Naive thymus-derived CD8-positive, alpha-beta T cell (primary cell): ENCODE measurements around the gene SERPINF2. TPM values are rescaled to one million over a fixed set of nuclear protein-coding genes. Genes with fewer than 3 reads are reported as not detected.
A peak's percentile ranks its signal among the peaks of the same experiment; 100 is the strongest.
"Not testable (repeated sequence)": the region's sequence is repeated elsewhere in the genome, so short reads cannot be mapped to it uniquely, and the experiment has no call there.

Experiments used
- ATAC-seq, 2 donors: fragments of 150-1000 bp; cut with Tn5 transposase in 1 of 2; sonication (Bioruptor Pico), chemical (Tn5 transposase) in 1 of 2; 1 replicate in 1 of 2; 2 replicates in 1 of 2; pipeline ENCODE4 v1.10.0; 2021; ENCODE audit warnings: mild to moderate bottlenecking in 2 of 2, moderate library complexity in 2 of 2
- POLR2A ChIA-PET: fragments of 350-600 bp; sonication (Branson Sonifier 250); formaldehyde crosslinking; loops from one replicate; lab custom pipeline; 2021; ENCODE audit warnings: antibody characterized with exemption; lab: Charles Lee
- DNase-seq, 10 donors: peaks; one replicate each; pipeline versions ENCODE4 v3.0.0 to v3.0.0-alpha.2; 2020 to 2022
- H3K27ac Mint-ChIP-seq, 10 donors: one replicate each; pipeline ENCODE4 v1.8.0; 2020 to 2022; ENCODE audit warnings: mild to moderate bottlenecking in 10 of 10, mixed read lengths in 10 of 10, moderate library complexity in 4 of 10, inconsistent platforms in 1 of 10
- H3K27me3 Mint-ChIP-seq, 5 donors: one replicate each; pipeline ENCODE4 v1.8.0; 2021 to 2022; ENCODE audit warnings: mixed read lengths in 5 of 5
- H3K36me3 Mint-ChIP-seq, 3 donors: one replicate each; pipeline ENCODE4 v1.8.0; 2020 to 2022; ENCODE audit warnings: mixed read lengths in 3 of 3, mild to moderate bottlenecking in 2 of 3, inconsistent platforms in 1 of 3
- H3K4me1 Mint-ChIP-seq, 4 donors: one replicate each; pipeline ENCODE4 v1.8.0; 2021 to 2022; ENCODE audit warnings: mixed read lengths in 4 of 4
- H3K4me3 Mint-ChIP-seq, 10 donors: one replicate each; pipeline ENCODE4 v1.8.0; 2020 to 2022; ENCODE audit warnings: mild to moderate bottlenecking in 10 of 10, mixed read lengths in 10 of 10, moderate library complexity in 6 of 10, inconsistent platforms in 1 of 10
- H3K9me3 Mint-ChIP-seq, 9 donors: one replicate each; pipeline ENCODE4 v1.8.0; 2020 to 2022; ENCODE audit warnings: mixed read lengths in 9 of 9, mild to moderate bottlenecking in 3 of 9, inconsistent platforms in 1 of 9, moderate library complexity in 1 of 9
- polyA plus RNA-seq, 3 donors: library from polyadenylated mRNA; unstranded; fragments of 300-500 nt; fragmentation: Illumina TruSeq; gene quantifications; one replicate each; pipeline ENCODE4 v1.2.3, GENCODE V29; 2021
- total RNA-seq, 8 experiments: library from RNA in 2 of 8; stranded (reverse) in 2 of 8; gene quantifications; one replicate each; pipeline ENCODE4 v1.2.3 and lab custom pipeline; 2021 to 2026

SERPINF2 gene
- total and polyA plus RNA-seq, 5 experiments from 2014 or later: 0.10 to 1.5 (median 0.55) TPM; not detected in 1

DNA sequence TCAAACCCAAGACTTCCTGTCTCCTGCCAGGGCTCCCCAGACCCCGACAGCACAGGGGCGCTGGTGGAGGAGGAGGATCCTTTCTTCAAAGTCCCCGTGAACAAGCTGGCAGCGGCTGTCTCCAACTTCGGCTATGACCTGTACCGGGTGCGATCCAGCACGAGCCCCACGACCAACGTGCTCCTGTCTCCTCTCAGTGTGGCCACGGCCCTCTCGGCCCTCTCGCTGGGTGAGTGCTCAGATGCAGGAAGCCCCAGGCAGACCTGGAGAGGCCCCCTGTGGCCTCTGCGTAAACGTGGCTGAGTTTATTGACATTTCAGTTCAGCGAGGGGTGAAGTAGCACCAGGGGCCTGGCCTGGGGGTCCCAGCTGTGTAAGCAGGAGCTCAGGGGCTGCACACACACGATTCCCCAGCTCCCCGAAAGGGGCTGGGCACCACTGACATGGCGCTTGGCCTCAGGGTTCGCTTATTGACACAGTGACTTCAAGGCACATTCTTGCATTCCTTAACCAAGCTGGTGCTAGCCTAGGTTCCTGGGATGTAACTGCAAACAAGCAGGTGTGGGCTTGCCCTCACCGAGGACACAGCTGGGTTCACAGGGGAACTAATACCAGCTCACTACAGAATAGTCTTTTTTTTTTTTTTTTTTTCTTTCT is 27.3 kb downstream of the SERPINF2 start:
- Mint-ChIP-seq H3K4me1 (peaks cover 14 to 36% (median 32%) of the 10 kb centered on the region in 4 donors), H3K36me3 (peaks cover 0 to 4% (median 2%) of the 10 kb centered on the region in 3 donors), H3K27ac (peak overlapping the region; percentile 86 to 95 (median 91)), H3K27me3 (no peaks in the 10 kb centered on the region), H3K4me3 (peak overlapping the region; percentile 62 to 90 (median 83)), H3K9me3 (no peaks in the 10 kb centered on the region)
- DNase-seq: peak in 4 of 10 donors; percentile 8 to 44 (median 31)
- POLR2A ChIA-PET: interaction anchor here (0.6 to 2.2 kb wide), 15 partner anchors 10 to 892 kb away, joined by 3 to 12 read pairs (median 5); partner anchors contain the start of gene WDR81
- peak; percentile 67 to 73 for ATAC-seq

DNA sequence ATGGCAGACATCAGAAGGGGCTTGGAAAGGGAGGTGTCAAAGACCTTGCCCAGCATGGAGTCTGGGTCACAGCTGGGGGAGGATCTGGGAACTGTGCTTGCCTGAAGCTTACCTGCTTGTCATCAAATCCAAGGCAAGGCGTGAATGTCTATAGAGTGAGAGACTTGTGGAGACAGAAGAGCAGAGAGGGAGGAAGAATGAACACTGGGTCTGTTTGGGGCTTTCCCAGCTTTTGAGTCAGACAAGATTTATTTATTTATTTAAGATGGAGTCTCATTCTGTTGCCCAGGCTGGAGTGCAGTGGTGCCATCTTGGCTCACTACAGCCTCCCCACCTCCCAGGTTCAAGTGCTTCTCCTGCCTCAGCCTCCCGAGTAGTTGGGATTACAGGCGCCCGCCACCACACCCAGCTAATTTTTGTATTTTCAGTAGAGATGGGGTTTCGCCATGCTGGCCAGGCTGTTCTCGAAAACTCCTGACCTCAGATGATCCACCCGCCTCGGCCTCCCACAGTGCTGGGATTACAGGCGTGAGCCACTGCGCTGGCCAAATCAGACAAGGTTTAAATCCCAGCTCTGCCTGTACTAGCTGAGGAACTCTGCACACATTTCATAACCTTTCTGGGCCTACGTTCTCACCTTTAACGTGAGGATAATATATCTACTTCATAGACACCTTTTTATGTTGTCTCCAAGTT is 30.5 kb downstream of the SERPINF2 start:
- POLR2A ChIA-PET: interaction anchor here (0.6 to 1.9 kb wide), 6 partner anchors 8 to 89 kb away, joined by 3 to 13 read pairs (median 4); partner anchors contain the start of gene WDR81
- not testable (repeated sequence) for H3K4me3 Mint-ChIP-seq, DNase-seq, H3K9me3 Mint-ChIP-seq, ATAC-seq, H3K27me3 Mint-ChIP-seq
- Mint-ChIP-seq H3K4me1 (peaks cover 10 to 26% (median 23%) of the 10 kb centered on the region in 4 donors), H3K36me3 (peaks cover 0 to 27% (median 2%) of the 10 kb centered on the region in 3 donors), H3K27ac (peak overlapping the region; percentile 16 to 86 (median 72))

GRCh38 chr17:1773696-1774181 is 31.1 kb downstream of the SERPINF2 start:
- no peak for DNase-seq
- POLR2A ChIA-PET: interaction anchor here (0.6 to 1.5 kb wide), 3 partner anchors 9 to 90 kb away, joined by 3 to 13 read pairs (median 3); partner anchors contain the start of gene WDR81
- Mint-ChIP-seq H3K9me3 (no peaks in the 10 kb centered on the region), H3K27ac (peak overlapping the region in 9 of 10 donors; percentile 16 to 84 (median 58)), H3K27me3 (no peaks in the 10 kb centered on the region), H3K36me3 (peaks cover 0 to 33% (median 3%) of the 10 kb centered on the region in 3 donors), H3K4me1 (peaks cover 10 to 26% (median 23%) of the 10 kb centered on the region in 4 donors), H3K4me3 (no peak overlapping the region)
- ATAC-seq: no peak

DNA sequence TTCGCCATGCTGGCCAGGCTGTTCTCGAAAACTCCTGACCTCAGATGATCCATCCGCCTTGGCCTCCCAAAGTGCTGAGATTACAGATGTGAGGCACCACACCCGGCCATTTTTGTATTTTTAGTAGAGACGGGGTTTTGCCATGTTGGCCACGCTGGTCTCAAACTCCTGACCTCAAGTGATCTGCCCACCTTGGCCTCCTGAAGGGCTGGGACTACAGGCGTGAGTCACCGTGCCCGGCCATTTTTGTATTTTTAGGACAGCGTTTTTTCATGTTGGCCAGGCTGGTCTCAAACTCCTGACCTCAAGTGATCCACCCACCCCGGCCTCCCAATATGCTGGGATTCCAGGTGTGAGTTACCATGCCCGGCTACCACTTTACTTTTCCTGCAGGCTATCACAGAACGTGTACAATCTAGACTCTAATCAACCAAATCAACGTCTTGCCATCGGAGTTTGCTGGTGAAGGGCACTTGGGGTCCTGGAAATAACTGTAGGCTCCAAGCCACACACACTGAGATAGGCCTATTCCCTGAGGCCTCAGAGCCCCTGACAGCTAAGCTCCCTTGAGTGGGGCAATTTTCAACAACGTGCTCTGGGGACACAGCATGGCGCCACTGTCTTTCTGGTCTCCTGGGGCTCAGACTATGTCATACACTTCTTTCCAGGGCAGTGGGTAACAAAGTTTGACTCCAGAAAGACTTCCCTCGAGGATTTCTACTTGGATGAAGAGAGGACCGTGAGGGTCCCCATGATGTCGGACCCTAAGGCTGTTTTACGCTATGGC is 31.9 kb downstream of the SERPINF2 start:
- H3K4me1 Mint-ChIP-seq: peaks cover 7 to 22% (median 17%) of the 10 kb centered on the region in 4 donors
- POLR2A ChIA-PET: interaction anchor here (0.7 kb wide), 1 partner anchor 40 kb away, joined by 3 read pairs; no protein-coding TSS in a partner anchor
- no peaks in the 10 kb centered on the region for H3K27me3 Mint-ChIP-seq
- ATAC-seq (no peak), DNase-seq (no peak)
- no peaks in the 10 kb centered on the region for H3K9me3 Mint-ChIP-seq
- H3K36me3 Mint-ChIP-seq: peaks cover 0 to 40% (median 3%) of the 10 kb centered on the region in 3 donors
- peak overlapping the region in 9 of 10 donors; percentile 10 to 84 (median 56) for H3K27ac Mint-ChIP-seq
- H3K4me3 Mint-ChIP-seq: no peak overlapping the region

- peaks cover 0 to 8% (median 4%) of the 10 kb centered on the region in 4 donors for H3K4me1 Mint-ChIP-seq
- H3K36me3 Mint-ChIP-seq: peaks cover 0 to 55% (median 2%) of the 10 kb centered on the region in 3 donors
- H3K4me3 Mint-ChIP-seq: no peak overlapping the region
- H3K9me3 Mint-ChIP-seq: no peaks in the 10 kb centered on the region
- ATAC-seq (no peak), DNase-seq (no peak)
- peak overlapping the region in 3 of 10 donors; percentile 17 to 66 (median 66) for H3K27ac Mint-ChIP-seq
- POLR2A ChIA-PET: interaction anchor here (0.6 to 0.8 kb wide), 2 partner anchors 11 to 60 kb away, joined by 3 read pairs; no protein-coding TSS in a partner anchor
- no peaks in the 10 kb centered on the region for H3K27me3 Mint-ChIP-seq
Observed at GRCh38 chr17:1776328-1776727, 33.7 kb downstream of the SERPINF2 start.

DNA sequence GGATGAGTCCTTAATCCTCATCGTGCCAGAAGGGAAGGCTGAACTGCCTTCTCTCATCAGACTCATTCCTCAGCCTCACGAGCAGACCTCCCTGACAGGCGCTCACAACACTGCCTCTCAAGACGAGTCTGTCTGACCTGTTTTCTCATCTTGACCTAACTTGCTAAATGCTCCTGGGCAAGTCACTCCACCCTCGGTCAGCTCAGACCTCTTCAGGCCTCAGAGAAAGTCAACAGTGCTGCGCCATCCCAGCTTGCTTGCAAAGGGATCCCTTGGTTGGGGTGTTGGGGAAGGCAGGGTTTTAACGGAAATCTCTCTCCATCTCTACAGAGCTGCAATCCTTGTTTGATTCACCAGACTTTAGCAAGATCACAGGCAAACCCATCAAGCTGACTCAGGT is 34.2 kb downstream of the SERPINF2 start:
- ATAC-seq (no peak), DNase-seq (no peak)
- Mint-ChIP-seq H3K9me3 (no peaks in the 10 kb centered on the region), H3K27me3 (no peaks in the 10 kb centered on the region), H3K4me1 (peaks cover 0 to 3% (median 0%) of the 10 kb centered on the region in 4 donors), H3K36me3 (peaks cover 0 to 59% (median 1%) of the 10 kb centered on the region in 3 donors), H3K4me3 (no peak overlapping the region), H3K27ac (peak overlapping the region in 4 of 10 donors; percentile 2 to 66 (median 44))
- POLR2A ChIA-PET: interaction anchor here (1.0 kb wide), 2 partner anchors 14 to 21 kb away, joined by 3 to 4 read pairs; no protein-coding TSS in a partner anchor

DNA sequence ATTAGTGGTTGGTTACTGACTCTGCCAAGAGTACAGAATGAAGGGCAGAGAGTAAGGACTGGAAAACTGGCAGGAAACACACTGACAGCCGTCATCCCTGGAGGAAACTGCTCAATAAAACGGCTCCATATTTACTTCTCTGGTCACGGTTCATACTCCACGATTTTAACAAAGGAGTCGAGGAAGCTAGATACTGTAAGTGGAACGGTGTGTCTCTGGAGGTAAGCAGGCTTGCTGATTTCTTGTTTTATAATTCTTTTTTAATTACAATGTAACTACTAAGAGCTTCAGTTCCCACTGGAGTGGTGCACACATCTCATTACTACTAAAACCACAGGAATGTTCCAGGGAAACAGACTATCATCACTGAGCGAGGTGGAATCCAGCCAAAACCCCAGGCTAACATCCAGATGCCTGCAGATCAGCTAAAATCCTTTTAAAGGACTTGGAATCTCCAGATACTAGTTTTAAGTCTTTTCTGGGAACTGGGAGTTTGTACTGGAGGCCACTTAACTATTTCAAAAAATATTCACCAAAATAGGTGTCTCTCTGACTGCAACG is 37.0 kb downstream of the SERPINF2 start:
- Mint-ChIP-seq H3K4me1 (peaks cover 0 to 16% (median 7%) of the 10 kb centered on the region in 4 donors), H3K9me3 (no peaks in the 10 kb centered on the region), H3K36me3 (peaks cover 0 to 86% (median 1%) of the 10 kb centered on the region in 3 donors), H3K4me3 (no peak overlapping the region), H3K27me3 (no peaks in the 10 kb centered on the region), H3K27ac (peak overlapping the region in 1 of 10 donors; percentile 59)
- DNase-seq (no peak), ATAC-seq (no peak)
- POLR2A ChIA-PET: interaction anchor here (0.9 kb wide), 1 partner anchor 10 kb away, joined by 6 read pairs; no protein-coding TSS in a partner anchor

DNA sequence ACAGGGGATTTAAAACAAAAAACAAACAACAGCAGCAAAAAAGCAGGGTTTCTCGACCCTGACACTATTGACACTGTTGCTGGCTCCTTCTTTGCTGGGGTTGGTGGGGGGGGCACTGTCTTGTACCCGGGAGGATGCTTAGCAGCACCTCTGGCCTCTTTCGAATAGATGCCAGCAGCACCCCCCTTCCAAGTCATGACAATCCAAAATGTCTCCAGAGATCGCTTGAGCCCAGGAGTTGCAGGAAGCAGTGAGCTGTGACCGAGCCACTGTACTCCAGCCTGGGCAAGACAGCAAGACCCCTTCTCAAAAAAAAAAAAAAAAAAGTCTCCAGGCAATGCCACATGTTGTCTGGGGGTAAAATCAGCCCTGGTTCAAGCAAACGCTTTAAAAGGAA is 39.5 kb downstream of the SERPINF2 start:
- Mint-ChIP-seq H3K27ac (peak overlapping the region in 6 of 10 donors; percentile 9 to 60 (median 45)), H3K4me3 (no peak overlapping the region), H3K27me3 (no peaks in the 10 kb centered on the region), H3K4me1 (peaks cover 0 to 18% (median 8%) of the 10 kb centered on the region in 4 donors), H3K9me3 (no peaks in the 10 kb centered on the region), H3K36me3 (peaks cover 0 to 92% (median 1%) of the 10 kb centered on the region in 3 donors)
- POLR2A ChIA-PET: interaction anchor here (0.6 to 3.7 kb wide), 5 partner anchors 34 to 66 kb away, joined by 3 to 27 read pairs (median 5); no protein-coding TSS in a partner anchor
- ATAC-seq: no peak
- DNase-seq: no peak

DNA sequence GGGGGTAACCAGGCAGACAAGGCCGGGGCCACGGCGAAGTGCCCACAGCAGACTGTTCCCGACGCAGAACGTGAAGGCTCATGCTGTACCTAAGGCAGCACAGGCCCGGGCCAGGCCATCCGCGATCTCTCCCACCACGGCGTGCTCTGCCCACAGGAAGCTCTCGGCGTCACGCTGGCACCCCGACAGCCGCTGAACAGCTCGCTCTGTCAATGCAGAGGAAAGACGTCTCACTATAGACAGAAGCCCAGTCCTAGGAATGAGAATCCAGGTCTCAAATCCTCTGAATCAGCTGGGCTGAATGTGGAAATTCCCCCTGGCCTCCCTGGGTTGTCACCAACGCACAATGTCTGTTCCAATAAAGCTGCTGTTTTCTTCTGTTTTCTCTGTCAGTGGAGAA is 40.6 kb downstream of the SERPINF2 start:
- Mint-ChIP-seq H3K36me3 (peaks cover 0 to 87% (median 1%) of the 10 kb centered on the region in 3 donors), H3K9me3 (no peaks in the 10 kb centered on the region), H3K27me3 (no peaks in the 10 kb centered on the region), H3K4me1 (peaks cover 0 to 18% (median 8%) of the 10 kb centered on the region in 4 donors), H3K4me3 (peak overlapping the region in 3 of 10 donors; percentile 2 to 44 (median 36)), H3K27ac (peak overlapping the region in 8 of 10 donors; percentile 6 to 87 (median 70))
- DNase-seq (no peak), ATAC-seq (peak; percentile 23 to 46)
- POLR2A ChIA-PET: interaction anchor here (0.8 to 3.7 kb wide), 8 partner anchors 12 to 134 kb away, joined by 3 to 27 read pairs (median 6); partner anchors contain the start of gene WDR81

DNA sequence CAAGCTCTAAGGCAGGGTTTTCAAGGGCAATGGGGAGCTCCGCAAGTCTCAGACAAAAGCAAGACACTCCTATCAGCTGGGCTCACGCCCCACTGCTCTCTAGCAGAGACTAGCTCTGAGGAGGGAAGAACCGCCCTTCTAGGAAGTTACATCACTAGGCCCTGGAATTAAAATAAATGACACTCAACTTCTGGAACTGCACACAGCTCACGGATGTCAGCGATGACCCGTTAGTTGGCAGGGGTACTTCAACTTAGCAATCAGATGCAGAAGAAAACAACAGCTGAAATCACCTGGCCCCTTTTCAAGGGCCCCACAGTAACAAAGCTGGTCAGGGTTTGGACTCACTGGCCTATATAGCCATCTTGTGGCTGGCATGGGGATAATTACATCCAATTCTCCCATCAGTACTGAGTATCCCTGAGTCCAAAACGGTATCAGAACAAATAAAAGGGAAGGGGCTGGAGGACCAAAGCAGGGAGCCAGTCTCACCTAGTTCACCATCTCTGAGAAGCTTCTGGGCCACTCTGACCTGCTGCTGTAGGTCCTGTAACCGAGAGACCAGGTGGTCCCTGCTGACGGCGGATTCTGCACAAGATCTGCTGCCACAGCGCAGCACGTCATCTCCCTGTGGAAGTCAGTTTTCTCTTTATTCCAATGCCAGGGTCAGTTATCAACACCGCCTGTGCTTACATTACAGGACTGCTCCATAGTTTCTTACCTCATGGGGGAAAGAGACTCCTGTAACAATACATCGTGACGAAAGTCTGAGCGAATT is 41.4 kb downstream of the SERPINF2 start:
- peaks cover 0 to 21% (median 8%) of the 10 kb centered on the region in 4 donors for H3K4me1 Mint-ChIP-seq
- ATAC-seq: peak; percentile 56 to 63
- H3K36me3 Mint-ChIP-seq: peaks cover 0 to 86% (median 0%) of the 10 kb centered on the region in 3 donors
- peak overlapping the region in 8 of 10 donors; percentile 6 to 87 (median 57) for H3K27ac Mint-ChIP-seq
- DNase-seq: peak in 2 of 10 donors; percentile 22 to 23
- peak overlapping the region in 1 of 10 donors; percentile 36 for H3K4me3 Mint-ChIP-seq
- POLR2A ChIA-PET: interaction anchor here (0.6 to 3.7 kb wide), 9 partner anchors 13 to 189 kb away, joined by 3 to 27 read pairs (median 5); partner anchors contain the start of gene WDR81
- no peaks in the 10 kb centered on the region for H3K27me3 Mint-ChIP-seq
- H3K9me3 Mint-ChIP-seq: no peaks in the 10 kb centered on the region
